Epithelial cell of esophagus (primary cell): Measurements from ENCODE around the gene CCDC88A.

Experiments
- DNase-seq: peaks from one replicate; pipeline ENCODE4 v3.0.0; 2010; ENCODE audit warnings: low read depth
- H3K4me3 ChIP-seq: 2 replicates; pipeline ENCODE4 v1.5.1; 2011; ENCODE audit warnings: mild to moderate bottlenecking, low read length, control low read depth
- TF ChIP-seq, protein P1 (sequence below): IDR thresholded peaks from 2 replicates; pipeline ENCODE4 v1.5.1; 2011; ENCODE audit warnings: low read depth, mild to moderate bottlenecking, low read length, control low read depth, inconsistent platforms; ENCODE audit not compliant: insufficient read depth; ENCODE audit errors: missing control alignments

The CCDC88A gene

DNA sequence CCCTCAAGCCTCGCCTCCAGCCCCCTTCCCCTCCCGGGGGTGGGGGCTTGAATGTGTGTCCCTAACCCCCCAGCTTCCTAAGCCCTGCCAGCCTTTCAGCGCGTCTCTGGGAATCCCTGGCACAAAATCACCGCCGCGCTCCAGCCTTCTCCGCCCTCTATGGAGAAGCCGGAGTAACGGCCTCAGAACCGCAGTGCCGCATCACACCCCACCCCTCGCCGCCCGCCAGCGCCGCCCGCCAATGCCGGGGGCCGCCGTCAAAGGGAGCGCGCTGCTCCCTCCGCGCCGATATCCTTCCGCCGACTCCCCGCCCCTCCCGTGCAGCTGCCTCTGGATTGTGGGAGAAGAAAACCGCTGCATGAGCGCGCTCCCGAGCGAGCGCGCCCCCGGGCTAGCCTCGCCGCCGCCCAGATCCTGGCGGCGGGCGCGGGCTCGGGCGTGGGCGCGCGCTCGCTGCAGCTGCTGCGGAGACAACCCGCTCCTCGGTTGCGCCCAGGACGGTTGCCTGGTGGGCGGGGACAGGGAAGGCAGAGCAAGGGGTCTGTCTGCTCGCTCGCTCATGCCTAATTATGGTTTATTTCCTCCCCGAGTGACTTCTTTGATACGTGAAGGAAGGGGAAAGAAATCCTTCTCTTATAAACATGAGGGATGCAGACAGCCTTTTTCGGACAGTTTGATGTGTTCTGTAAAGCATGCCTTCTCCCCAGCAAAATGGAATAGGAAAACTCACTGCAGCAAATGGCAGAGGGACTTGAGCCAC, at the start of gene CCDC88A:
Gene CCDC88A (minus strand): TSS at position 178 of the 760 bp plus-strand sequence. CDS start 777 bp downstream, outside the sequence.
- DNase-seq = peak; percentile 99
- TF ChIP-seq, protein P1, sequence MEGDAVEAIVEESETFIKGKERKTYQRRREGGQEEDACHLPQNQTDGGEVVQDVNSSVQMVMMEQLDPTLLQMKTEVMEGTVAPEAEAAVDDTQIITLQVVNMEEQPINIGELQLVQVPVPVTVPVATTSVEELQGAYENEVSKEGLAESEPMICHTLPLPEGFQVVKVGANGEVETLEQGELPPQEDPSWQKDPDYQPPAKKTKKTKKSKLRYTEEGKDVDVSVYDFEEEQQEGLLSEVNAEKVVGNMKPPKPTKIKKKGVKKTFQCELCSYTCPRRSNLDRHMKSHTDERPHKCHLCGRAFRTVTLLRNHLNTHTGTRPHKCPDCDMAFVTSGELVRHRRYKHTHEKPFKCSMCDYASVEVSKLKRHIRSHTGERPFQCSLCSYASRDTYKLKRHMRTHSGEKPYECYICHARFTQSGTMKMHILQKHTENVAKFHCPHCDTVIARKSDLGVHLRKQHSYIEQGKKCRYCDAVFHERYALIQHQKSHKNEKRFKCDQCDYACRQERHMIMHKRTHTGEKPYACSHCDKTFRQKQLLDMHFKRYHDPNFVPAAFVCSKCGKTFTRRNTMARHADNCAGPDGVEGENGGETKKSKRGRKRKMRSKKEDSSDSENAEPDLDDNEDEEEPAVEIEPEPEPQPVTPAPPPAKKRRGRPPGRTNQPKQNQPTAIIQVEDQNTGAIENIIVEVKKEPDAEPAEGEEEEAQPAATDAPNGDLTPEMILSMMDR = no peak
- H3K4me3 ChIP-seq = peak within 1 kb of the TSS; percentile 65

- no peak overlapping the region for H3K4me3 ChIP-seq
- TF ChIP-seq, protein P1 = no peak
- no peak for DNase-seq
Observed at GRCh38 chr2:55461679-55462078, 42.0 kb upstream of the CCDC88A start.

GRCh38 chr2:55460562-55460961, 40.9 kb upstream of the CCDC88A start:
- DNase-seq = peak; percentile 32
- TF ChIP-seq, protein P1 = no peak
- no peak overlapping the region for H3K4me3 ChIP-seq

GRCh38 chr2:55459714-55460274, 40.1 kb upstream of the CCDC88A start:
- TF ChIP-seq, protein P1 = no peak
- H3K4me3 ChIP-seq = no peak overlapping the region
- no peak for DNase-seq

DNA sequence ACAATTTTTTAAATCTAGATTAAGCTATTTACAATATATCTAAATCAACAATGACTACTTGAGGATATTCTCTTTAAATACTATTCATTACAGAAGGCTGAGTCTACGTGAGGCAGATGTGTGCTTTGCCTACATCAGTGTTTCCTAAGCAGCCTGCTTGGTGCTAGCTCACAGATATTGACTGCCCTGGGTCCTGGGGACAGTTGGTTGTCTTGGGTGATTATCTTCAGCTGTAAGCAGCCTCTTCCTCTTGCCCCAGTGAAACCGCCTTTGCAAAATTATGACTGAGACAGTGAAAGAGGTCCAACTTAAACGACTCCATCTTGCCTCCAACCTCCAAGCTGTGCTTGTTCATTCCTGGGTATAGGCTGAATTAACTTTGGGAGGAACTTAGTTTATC, 39.6 kb upstream of the CCDC88A start:
- TF ChIP-seq, protein P1 = no peak
- no peak overlapping the region for H3K4me3 ChIP-seq
- DNase-seq = no peak

DNA sequence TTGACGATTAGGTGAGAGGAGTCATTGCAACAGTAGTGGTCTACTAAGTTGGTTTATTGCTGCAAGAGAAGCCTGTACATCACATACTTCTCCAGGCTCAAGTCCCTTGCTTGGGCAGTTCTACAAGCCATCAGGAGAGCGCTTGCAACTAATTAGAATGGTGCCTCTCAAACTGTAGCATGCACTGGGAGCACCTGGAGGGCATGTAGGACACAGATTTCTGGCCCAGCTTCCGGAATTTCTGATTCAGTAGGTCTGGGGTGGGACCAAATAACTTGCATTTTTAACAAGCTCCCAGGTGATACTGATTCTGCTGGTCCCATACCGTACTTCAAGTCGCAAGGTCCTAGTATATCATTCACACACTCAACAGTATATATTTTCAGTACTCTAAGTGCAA, 34.5 kb upstream of the CCDC88A start:
- TF ChIP-seq, protein P1 = no peak
- DNase-seq = no peak
- H3K4me3 ChIP-seq = no peak overlapping the region
